HG02938 (cell line): ENCODE measurements around the gene USP14.
"Not testable (repeated sequence)": the region's sequence is repeated elsewhere in the genome, so short reads cannot be mapped to it uniquely, and the experiment has no call there.

Experiments used
- ATAC-seq: cut with Tn5 transposase; IDR thresholded peaks from one replicate; pipeline ENCODE4 v1.9.1; 2021; ENCODE audit warnings: mild to moderate bottlenecking, moderate library complexity; ENCODE audit not compliant: unreplicated experiment

Gene USP14

GRCh38 chr18:158128-159036 is at the start of gene USP14:
Gene USP14 (plus strand): TSS chr18:158557. CDS start chr18:158699, 142 bp downstream.
- peak; percentile 94 for ATAC-seq

GRCh38 chr18:108665-109063 is 49.7 kb upstream of the USP14 start:
- peak; percentile 10 for ATAC-seq

- not testable (repeated sequence) for ATAC-seq
These were observed 49.0 kb upstream of the USP14 start for GRCh38 chr18:109130-109921.

DNA sequence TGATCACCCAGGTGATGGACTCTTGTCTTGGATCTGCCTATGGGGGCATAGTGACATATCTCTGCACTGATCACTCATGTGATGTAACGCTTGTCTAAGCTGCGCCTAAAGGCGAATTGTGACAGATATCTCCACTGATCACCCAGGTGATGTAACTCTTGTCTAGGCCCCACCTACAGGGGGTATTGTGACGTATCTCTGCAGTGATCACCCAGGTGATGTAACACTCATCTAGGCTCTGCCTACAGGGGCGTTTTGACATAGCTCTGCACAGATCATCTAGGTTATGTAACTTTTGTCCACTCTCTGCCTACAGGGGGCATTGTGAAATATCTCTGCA is 48.5 kb upstream of the USP14 start:
- not testable (repeated sequence) for ATAC-seq

- not testable (repeated sequence) for ATAC-seq
These were observed 47.8 kb upstream of the USP14 start for GRCh38 chr18:110351-111201.

DNA sequence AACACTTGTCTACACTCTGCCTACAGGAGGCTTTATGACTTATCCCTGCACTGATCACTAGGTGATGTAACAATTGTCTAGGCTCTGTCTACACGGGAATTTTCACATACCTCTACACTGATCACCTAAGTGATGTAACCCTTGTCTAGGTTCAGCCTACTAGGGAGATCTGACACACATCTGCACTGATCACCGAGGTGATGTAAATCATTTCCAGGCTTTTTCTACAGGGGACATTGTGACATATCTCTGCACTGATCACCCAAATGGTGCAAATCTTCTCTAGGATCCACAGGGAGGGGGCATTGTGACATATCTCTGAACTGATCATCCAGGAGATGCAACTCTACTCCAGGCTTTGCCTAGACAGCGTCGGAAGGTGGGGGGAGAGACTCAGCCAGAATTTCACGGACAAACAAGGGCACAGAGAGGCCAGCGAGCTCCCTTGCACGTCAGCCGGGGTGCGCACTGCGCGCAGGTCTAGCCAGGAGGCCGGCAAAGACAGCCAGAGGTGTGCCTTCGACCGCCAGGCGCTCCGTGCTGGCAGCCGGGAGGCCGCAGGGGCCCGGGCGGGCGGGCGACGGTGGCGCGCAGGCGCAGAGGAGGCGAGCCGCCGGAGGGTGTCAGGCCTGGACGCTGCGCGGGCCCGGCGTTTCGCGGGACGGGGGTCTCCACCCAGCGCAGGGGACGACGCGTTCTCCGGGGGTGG is 46.9 kb upstream of the USP14 start:
- ATAC-seq = no peak

- not testable (repeated sequence) for ATAC-seq
These were observed 46.2 kb upstream of the USP14 start for GRCh38 chr18:112015-112733.

DNA sequence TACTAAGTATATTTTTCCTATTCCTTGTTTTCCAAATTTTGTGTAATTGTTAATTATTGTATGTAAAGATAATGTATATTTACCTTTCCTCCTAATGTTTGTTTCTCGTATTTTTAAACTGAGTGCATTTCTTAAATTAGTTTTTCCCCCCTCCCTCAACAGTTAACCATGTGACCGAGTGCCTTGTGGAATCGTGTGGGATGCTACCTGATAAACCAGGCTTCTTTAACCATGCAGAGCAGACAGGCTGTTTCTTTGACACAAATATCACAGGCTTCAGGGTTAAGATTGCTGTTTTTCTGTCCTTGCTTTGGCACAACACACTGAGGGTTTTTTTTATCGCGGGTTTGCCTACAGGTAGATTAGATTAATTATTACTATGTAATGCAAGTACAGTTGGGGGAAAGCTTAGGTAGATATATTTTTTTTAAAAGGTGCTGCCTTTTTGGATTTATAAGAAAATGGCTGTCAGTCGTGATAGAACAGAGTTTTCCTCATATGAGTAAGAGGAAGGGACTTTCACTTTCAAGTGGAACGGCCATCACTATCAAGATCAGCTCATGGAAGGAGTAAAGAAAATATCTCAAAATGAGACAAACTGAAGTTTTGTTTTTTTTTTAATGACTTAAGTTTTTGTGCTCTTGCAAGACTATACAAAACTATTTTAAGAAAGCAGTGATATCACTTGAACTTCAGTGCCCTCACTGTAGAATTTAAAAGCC is 37.7 kb upstream of the USP14 start:
- not testable (repeated sequence) for ATAC-seq

DNA sequence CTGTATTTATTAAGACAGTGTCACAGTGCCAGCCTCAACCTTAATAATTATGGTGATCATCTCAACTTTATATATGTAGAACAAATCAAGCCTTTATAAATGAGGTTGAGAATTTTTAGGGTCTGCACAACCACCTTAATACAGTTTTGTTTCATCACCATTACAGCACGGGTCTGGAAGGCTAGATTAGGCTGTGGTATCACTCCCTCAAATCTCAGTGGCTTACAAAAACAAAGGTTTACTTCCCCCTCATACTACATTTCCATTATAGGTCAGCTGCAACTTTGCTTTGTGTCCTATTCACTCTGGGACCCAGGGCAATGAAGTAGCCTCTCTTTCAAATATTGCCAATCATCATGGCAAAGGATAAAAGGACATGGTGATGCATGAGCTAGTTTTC is 23.3 kb upstream of the USP14 start:
- no peak for ATAC-seq

DNA sequence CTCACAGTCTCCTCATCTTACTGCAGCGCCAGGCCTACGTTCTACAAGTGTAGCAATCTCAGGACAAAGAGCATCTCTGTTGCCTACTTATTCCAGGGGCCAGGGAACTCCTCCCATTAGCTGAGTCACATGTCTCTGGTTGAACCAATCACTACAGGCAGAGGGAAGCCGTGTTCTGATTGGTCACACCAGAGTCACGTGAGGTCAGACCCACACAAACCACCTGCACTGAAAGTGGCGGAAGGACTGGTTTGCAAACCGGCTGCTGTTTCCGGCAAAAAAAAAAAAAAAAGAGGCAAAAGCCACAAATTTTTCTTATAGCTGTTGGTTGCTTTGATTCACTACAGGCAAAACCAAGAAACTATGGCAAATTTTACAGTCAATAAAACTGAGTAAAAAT is 21.9 kb upstream of the USP14 start:
- ATAC-seq = no peak

DNA sequence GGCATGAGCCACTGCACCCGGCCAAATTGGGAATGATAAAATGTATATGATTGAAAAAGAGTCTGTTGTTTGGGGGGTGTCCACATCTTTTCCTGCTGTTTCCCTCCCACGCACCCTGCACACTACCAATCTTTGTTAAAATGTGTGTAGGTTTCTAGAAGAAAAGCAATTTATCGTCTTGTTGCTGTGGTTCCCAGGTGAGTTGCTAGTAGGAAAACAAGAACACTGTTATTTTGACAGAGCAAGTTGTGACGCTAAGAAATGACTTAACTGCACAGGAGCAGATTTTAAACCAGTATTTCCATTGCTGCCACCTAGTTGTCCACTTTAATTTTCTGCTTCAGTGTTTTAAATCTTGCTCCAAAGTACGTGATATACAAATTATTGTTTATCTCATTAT is 21.0 kb upstream of the USP14 start:
- no peak for ATAC-seq

DNA sequence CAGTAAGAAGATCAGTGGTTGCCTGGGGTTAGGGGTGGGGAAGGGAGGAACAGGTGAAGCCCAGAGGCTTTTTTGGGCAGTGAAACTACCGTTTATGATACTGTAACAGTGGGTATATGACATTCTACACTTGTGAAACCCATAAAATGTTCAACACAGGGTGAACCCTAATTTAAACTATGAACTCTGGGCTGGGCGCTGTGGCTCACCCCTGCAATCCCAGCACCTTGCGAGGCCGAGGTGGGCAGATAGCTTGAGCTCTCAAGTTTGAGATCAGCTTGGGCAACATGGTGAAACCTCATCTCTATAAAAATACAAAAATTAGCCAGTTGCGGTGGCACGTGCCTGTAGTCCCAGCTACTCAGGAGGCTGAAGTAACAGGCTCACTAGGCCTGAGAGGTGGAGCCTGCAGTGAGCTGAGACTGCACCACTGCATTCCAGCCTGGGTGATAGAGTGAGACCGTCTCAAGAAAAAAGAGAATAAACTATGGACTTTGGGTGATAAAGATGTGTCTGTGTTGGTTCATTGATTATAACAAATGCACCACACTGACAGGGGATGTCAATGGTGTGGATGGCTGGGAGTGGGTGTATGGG is 17.6 kb upstream of the USP14 start:
- no peak for ATAC-seq

DNA sequence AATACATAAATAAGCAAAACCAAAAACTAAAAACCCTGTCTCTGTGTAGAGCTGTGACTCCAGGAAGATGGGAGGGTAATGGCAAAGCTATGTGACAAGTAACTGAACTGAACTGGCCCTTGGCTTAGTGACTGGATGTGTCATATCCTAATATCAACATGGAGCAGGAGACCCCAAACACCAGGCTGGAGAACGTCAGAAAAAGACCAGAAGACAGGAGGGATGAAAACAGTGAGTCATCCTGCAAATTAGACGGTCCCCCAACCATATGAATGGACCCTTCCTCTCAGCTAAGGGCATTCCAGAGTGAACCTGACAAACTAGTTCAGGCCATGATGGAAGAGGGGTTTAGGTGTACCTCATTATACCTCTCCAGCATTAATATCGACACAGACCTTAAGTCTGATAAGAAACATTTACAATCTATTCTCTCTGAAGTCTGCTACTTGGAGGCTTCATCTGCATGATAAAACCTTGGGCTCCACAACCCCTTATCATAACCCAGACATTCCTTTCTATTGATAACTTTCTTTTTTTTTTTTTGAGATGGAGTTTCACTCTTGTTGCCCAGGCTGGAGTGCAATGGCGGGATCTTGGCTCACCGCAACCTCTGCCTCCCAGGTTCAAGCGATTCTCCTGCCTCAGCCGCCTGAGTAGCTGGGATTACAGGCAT is 15.6 kb upstream of the USP14 start:
- not testable (repeated sequence) for ATAC-seq

- ATAC-seq = no peak
These were observed 9.5 kb upstream of the USP14 start for GRCh38 chr18:148841-149240.

DNA sequence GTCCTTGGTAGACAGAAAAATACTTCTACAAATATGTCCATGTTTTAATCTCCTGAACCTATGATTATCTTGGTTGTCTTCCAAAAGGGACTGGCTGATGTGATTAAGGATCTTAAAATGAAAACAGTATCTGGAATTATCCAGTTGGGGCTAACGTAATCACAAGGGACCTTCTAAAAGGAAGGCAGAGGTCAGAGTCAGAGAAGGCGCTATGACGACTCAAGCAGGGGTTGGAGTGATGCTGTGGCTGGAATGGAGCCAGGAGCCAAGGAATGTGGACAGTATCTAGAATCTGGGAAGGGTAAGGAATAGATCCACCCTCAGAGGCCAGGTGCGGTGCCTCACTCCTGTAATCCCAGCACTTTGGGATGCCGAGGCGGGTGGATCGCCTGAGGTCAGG is 4.2 kb upstream of the USP14 start:
- ATAC-seq = no peak

- ATAC-seq = no peak
These were observed 2.7 kb upstream of the USP14 start for GRCh38 chr18:155688-156087.

DNA sequence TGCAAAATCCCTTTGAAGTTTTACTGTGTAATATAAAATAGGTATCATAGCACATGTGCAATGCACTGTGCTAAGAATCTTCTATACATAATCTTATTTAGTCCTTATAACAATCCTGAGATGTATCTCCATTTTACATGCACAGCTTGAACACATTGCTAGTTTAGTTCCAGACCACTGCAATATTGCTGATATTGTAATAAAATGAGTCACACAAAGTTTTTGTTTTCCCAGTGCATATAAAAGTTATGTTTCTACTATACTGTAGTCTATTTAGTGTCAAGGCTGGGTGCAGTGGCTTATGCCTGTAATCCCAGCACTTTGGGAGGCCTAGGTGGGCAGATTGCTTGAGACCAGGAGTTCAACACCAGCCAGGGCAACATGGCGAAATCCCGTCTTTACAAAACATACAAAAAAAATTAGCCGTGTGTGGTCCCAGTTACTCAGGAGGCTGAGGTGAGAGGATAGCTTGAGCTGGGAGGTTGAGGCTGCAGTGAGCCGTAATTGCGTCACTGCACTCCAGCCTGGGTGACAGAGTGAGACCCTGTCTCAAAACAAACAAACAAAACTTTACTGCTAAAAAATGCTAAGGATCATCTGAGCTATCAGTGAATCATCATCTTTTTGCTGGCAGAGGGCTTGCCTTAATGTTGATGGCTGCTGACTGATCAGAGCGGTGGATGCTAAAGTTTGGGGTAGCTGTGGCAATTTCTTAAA is 1.7 kb upstream of the USP14 start:
- no peak for ATAC-seq
